B cell (primary cell): Measurements from ENCODE around the gene CHD9. TPM values are rescaled to one million over a fixed set of nuclear protein-coding genes. Genes with fewer than 3 reads are reported as not detected.
A peak's percentile ranks its signal among the peaks of the same experiment; 100 is the strongest.

Experiments
- ATAC-seq: fragments of 200-7000 bp; cut with Tn5 transposase; one replicate; pipeline ENCODE4 v1.10.0; 2021; ENCODE audit warnings: low read depth, mild to moderate bottlenecking, moderate number of reproducible peaks, moderate library complexity
- CTCF ChIA-PET: fragments of 350-600 bp; sonication (Branson Sonifier 250); formaldehyde crosslinking; loops from one replicate; lab custom pipeline; 2021; ENCODE audit warnings: antibody characterized with exemption, inconsistent platforms; lab: Charles Lee
- POLR2A ChIA-PET: fragments of 350-600 bp; sonication (Branson Sonifier 250); formaldehyde crosslinking; loops from one replicate; lab custom pipeline; 2021; ENCODE audit warnings: antibody characterized with exemption; lab: Charles Lee
- DNase-seq: peaks from one replicate; pipeline ENCODE4 v3.0.0; 2013
- H2AFZ ChIP-seq: 2 replicates; pipeline ENCODE4 v1.6.1; 2012; ENCODE audit warnings: mild to moderate bottlenecking, low read depth, low read length; ENCODE audit not compliant: insufficient read depth, poor library complexity, severe bottlenecking
- H3K27ac ChIP-seq, 2 donors: 1 replicate in 1 of 2; 2 replicates in 1 of 2; pipeline ENCODE4 v1.5.1; 2012 to 2013; ENCODE audit warnings: low read length in 2 of 2, mild to moderate bottlenecking in 2 of 2, moderate library complexity in 1 of 2
- H3K27me3 ChIP-seq, 4 experiments: fragments of 200-600 bp in 1 of 4; sonication (generic) in 1 of 4; replicated peaks in 1 of 4; 1 replicate in 2 of 4; 2 replicates in 2 of 4; pipeline versions ENCODE4 v1.6.1 to v1.7.0; 2013 to 2016; ENCODE audit warnings: low read length in 3 of 4, mild to moderate bottlenecking in 2 of 4, mixed read lengths in 1 of 4, moderate library complexity in 1 of 4; ENCODE audit not compliant: insufficient read depth in 4 of 4, control insufficient read depth in 3 of 4; ENCODE audit errors: control extremely low read depth in 1 of 4
- H3K36me3 ChIP-seq, 2 experiments: replicated peaks in 1 of 2; 1 replicate in 1 of 2; 2 replicates in 1 of 2; pipeline versions ENCODE4 v1.6.1 to v1.7.1; 2013; ENCODE audit warnings: low read length in 1 of 2; ENCODE audit not compliant: insufficient read depth in 2 of 2, control insufficient read depth in 1 of 2; ENCODE audit errors: control extremely low read depth in 1 of 2, extremely low read depth in 1 of 2
- H3K4me1 ChIP-seq, 2 donors: fragments of 200-600 bp in 1 of 2; sonication (generic) in 1 of 2; 1 replicate in 1 of 2; 2 replicates in 1 of 2; pipeline versions ENCODE4 v1.5.1 to v1.6.1; 2013 to 2017; ENCODE audit warnings: low read length in 2 of 2; ENCODE audit not compliant: control insufficient read depth in 2 of 2, insufficient read depth in 2 of 2
- H3K4me2 ChIP-seq: replicated peaks from 2 replicates; pipeline ENCODE3; 2012; ENCODE audit warnings: mild to moderate bottlenecking, low read depth, low read length; ENCODE audit not compliant: poor library complexity, severe bottlenecking
- H3K4me3 ChIP-seq, 5 experiments: fragments of 200-600 bp in 1 of 5; sonication (generic) in 1 of 5; 1 replicate in 3 of 5; 2 replicates in 2 of 5; pipeline versions ENCODE4 v1.5.1 to v1.7.0; 2011 to 2016; ENCODE audit warnings: low read length in 4 of 5, mild to moderate bottlenecking in 4 of 5, low read depth in 2 of 5, control low read depth in 1 of 5, moderate library complexity in 1 of 5; ENCODE audit not compliant: insufficient read depth in 1 of 5; ENCODE audit errors: control extremely low read depth in 1 of 5, extremely low read depth in 1 of 5
- H3K79me2 ChIP-seq: fragments of 200-600 bp; sonication (generic); one replicate; pipeline ENCODE4 v1.6.0; 2016; ENCODE audit warnings: low read length; ENCODE audit not compliant: control insufficient read depth, insufficient read depth
- H3K9ac ChIP-seq: fragments of 200-600 bp; sonication (generic); 2 replicates; pipeline ENCODE4 v1.6.1; 2017; ENCODE audit warnings: mild to moderate bottlenecking, low read length, moderate library complexity
- H3K9me3 ChIP-seq, 3 donors: one replicate each; pipeline versions ENCODE4 v1.6.1 to v1.7.1; 2013; ENCODE audit warnings: low read length in 2 of 3; ENCODE audit not compliant: control insufficient read depth in 2 of 3, insufficient read depth in 1 of 3; ENCODE audit errors: control extremely low read depth in 1 of 3
- H4K20me1 ChIP-seq: 2 replicates; pipeline ENCODE4 v1.6.0; 2012; ENCODE audit warnings: mild to moderate bottlenecking, low read length; ENCODE audit not compliant: insufficient read depth, control insufficient read depth, poor library complexity, severe bottlenecking
- H3K27ac Mint-ChIP-seq: one replicate; pipeline ENCODE4 v1.8.0; 2021; ENCODE audit warnings: mixed read lengths
- H3K27me3 Mint-ChIP-seq: one replicate; pipeline ENCODE4 v1.8.0; 2021; ENCODE audit warnings: mixed read lengths
- H3K4me1 Mint-ChIP-seq: one replicate; pipeline ENCODE4 v1.8.0; 2021; ENCODE audit warnings: mixed read lengths
- H3K4me3 Mint-ChIP-seq: one replicate; pipeline ENCODE4 v1.8.0; 2021; ENCODE audit warnings: mixed read lengths
- H3K9me3 Mint-ChIP-seq: one replicate; pipeline ENCODE4 v1.8.0; 2022; ENCODE audit warnings: mixed read lengths; ENCODE audit not compliant: insufficient read depth
- CTCF ChIP-seq: fragments of 200-600 bp; IDR thresholded peaks from one replicate; pipeline ENCODE4 v1.8.0; 2022; ENCODE audit warnings: antibody characterized with exemption, mild to moderate bottlenecking
- EZH2 ChIP-seq: IDR thresholded peaks from 2 replicates; pipeline ENCODE4 v1.6.1; 2012; ENCODE audit warnings: borderline replicate concordance, low read depth, mild to moderate bottlenecking, moderate library complexity, low read length; ENCODE audit not compliant: insufficient read depth, poor library complexity, severe bottlenecking
- WGBS: methylation state at CpG from one replicate; pipeline ENCODE4 v1.1.5; 2013; ENCODE audit warnings: missing lambda C conversion rate; ENCODE audit not compliant: insufficient coverage; 5-methylcytosine and 5-hydroxymethylcytosine counted together
- intact Hi-C: fragments of 100-400 bp; cut with micrococcal nuclease; formaldehyde crosslinking; loops from one replicate; pipeline ENCODE4 v1.10.0; 2022
- polyA plus RNA-seq: library from polyadenylated mRNA; depleted of rRNA; stranded (reverse); fragments of >200 nt; gene quantifications from 2 replicates; pipeline ENCODE4 v1.2.3, GENCODE V29; 2012
- total RNA-seq, 2 donors: library from RNA; stranded (reverse); fragments of 120-200 nt in 1 of 2; gene quantifications; 1 replicate in 1 of 2; 2 replicates in 1 of 2; pipeline versions ENCODE4 v1.2.3 to v1.2.4, GENCODE V29; 2013 to 2022

Gene CHD9
- total and polyA plus RNA-seq, 2 donors (not counting 1 experiment from before 2014, with no cell fraction given): 12.2 to 102 TPM

DNA sequence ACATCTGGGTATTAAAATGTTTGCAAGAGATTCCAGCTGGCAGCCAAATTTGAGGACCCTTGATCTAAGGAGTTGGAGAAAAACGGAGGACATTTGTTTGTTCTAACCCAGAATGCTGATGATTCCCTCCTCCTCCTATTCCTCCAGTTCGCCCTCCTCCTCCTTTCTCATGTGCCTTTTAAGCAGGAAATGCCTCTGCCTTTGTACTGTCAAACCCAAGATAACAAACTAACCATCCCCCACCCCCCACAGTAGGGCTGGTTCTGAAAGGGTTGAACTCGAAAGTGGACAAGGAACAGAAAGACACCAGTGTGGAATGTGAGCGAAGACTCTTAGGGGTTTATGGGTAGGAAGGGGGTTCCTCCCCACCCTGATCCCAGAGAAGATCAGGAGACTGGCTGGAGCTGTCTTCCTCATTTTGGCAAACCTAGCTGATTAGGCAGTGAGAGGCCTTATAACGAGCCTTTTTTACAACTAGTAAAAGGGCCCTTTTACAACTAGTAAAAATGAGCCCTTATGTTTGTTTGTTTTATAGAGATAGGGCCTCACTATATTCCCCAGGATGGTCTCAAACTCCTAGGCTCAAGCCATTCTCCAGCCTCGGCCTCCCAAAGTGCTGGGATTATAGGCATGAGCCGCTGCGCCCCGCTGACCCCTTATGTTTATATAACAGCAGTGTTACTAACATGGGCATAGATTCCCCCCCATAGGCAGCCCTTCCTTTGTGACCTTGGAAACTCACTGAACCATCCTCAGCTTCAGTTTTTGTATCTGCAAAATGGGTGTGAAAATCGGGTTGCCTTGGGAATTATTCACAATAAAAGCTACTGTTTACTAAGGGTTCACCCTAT is 975 bp downstream of the CHD9 start:
- Histone ChIP-seq H3K4me3 (peak overlapping the region; percentile 49 to 83 (median 78)), H4K20me1 (no peaks in the 10 kb centered on the region), H3K4me1 (peaks cover 44 to 61% of the 10 kb centered on the region in 2 donors), H3K36me3 (no peaks in the 10 kb centered on the region), H3K9ac (peak overlapping the region; percentile 79), H3K9me3 (no peaks in the 10 kb centered on the region), H3K27ac (peak overlapping the region; percentile 65 to 82), H2AFZ (peak overlapping the region; percentile 97), H3K79me2 (peaks cover 63% of the 10 kb centered on the region), H3K4me2 (peak overlapping the region; percentile 89), H3K27me3 (no peaks in the 10 kb centered on the region)
- peaks cover 46% of the 10 kb centered on the region for H3K4me1 Mint-ChIP-seq
- no peak for TF ChIP-seq EZH2
- no peak for TF ChIP-seq CTCF
- 100% methylated on average over 3 of the region's 10 CpGs for WGBS
- DNase-seq: peak; percentile 35
- peak overlapping the region; percentile 98 for H3K4me3 Mint-ChIP-seq
- ChIA-PET CTCF (interaction anchor here (0.7 to 4.8 kb wide), 46 partner anchors 9 to 864 kb away, joined by 3 to 111 read pairs (median 6); no protein-coding TSS in a partner anchor), POLR2A (interaction anchor here (0.6 to 1.2 kb wide), 4 partner anchors 43 to 76 kb away, joined by 5 to 15 read pairs (median 8); no protein-coding TSS in a partner anchor)
- no peaks in the 10 kb centered on the region for H3K9me3 Mint-ChIP-seq
- H3K27ac Mint-ChIP-seq: peak overlapping the region; percentile 97
- intact Hi-C loops: loop anchor here (1.0 to 2.0 kb wide), 5 partner anchors 9 to 165 kb away; no protein-coding TSS in a partner anchor
- ATAC-seq: no peak
- no peaks in the 10 kb centered on the region for H3K27me3 Mint-ChIP-seq
